Urinary bladder (tissue), 4 donors: ENCODE results near the gene FBXW7. TPM values are rescaled to one million over a fixed set of nuclear protein-coding genes. Genes with fewer than 3 reads are reported as not detected.

Source experiments
- DNase-seq: peaks from one replicate; pipeline ENCODE4 v3.0.0-alpha.2; 2015; ENCODE audit errors: extremely low spot score
- H3K27ac ChIP-seq: one replicate; pipeline ENCODE4 v1.5.1; 2013; ENCODE audit warnings: low read depth, mild to moderate bottlenecking, moderate library complexity
- H3K36me3 ChIP-seq: one replicate; pipeline ENCODE4 v1.6.1; 2013; ENCODE audit warnings: mild to moderate bottlenecking, moderate library complexity; ENCODE audit not compliant: insufficient read depth
- H3K4me1 ChIP-seq: one replicate; pipeline ENCODE4 v1.6.1; 2013; ENCODE audit warnings: mild to moderate bottlenecking, moderate library complexity; ENCODE audit not compliant: insufficient read depth
- H3K4me3 ChIP-seq: one replicate; pipeline ENCODE4 v1.5.1; 2013; ENCODE audit warnings: low read depth, low read length
- WGBS: extraction: QIAGEN DNeasy Blood & Tissue Kit; methylation state at CpG from one replicate; pipeline ENCODE4 v1.1.7; 2013; 5-methylcytosine and 5-hydroxymethylcytosine counted together
- polyA plus RNA-seq: library from polyadenylated mRNA; stranded (reverse); fragments of 200-250 nt; gene quantifications from one replicate; pipeline ENCODE4 v1.2.3, GENCODE V29; 2013
- total RNA-seq: library from RNA; depleted of rRNA; stranded (reverse); fragments of >200 nt; gene quantifications from one replicate; pipeline ENCODE4 v1.2.3, GENCODE V29; 2014
- donor health status: healthy with polysubstance abuse.
- donor health status: healthy.

Gene FBXW7
- total and polyA plus RNA-seq, 2 donors, result 7.9 to 101 TPM

DNA sequence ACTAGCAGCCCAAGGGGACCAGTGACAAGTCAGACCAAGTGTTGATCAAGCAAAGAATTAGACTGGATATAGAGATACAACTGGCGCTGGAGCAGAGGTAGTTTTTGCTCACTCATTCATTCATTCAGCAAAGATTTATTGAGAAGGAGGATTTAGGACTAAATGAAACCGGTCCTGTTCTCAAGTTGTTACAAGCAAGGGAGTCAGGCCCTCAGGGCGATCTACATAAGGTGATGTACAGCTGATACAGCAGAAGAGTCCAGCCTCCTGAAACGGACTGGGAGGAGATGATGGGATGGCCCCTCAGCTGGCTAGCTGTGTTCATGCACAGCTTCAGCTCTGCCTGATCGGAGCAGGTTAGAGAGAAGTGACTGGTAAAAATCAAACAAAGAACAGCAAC lies 242.4 kb downstream of the FBXW7 start:
- no peak for DNase-seq
- no peak overlapping the region for H3K4me3 ChIP-seq
- 93% methylated on average over 5 of the region's 5 CpGs for WGBS
- H3K27ac ChIP-seq, result no peak overlapping the region
- H3K4me1 ChIP-seq, result no peaks in the 10 kb centered on the region
- no peaks in the 10 kb centered on the region for H3K36me3 ChIP-seq

DNA sequence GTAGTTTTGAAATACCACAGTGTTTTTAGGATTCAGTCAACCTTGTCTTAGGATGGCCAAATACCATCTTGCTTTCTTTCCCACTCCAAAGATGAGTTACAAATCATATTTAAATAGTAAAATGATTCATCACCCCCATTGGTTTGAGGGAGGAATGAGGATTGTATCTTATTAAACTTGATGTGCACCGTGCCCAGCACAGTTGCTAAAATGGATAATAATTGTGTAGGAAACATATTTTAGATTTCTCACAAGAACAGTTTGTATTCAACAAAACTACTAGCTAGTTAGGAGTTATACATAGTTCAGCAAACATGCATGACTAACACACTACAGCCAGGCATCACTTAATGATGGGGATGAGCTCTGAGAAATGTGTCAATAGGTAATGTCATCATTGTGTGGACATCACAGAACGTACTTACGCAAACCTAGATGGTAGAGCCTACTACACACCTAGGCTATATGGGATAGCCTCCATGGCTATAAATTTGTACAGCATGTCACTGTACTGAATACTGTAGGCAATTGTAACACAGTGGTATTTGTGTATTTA lies 245.4 kb downstream of the FBXW7 start:
- no peaks in the 10 kb centered on the region for H3K36me3 ChIP-seq
- H3K4me1 ChIP-seq, result no peaks in the 10 kb centered on the region
- no peak overlapping the region for H3K4me3 ChIP-seq
- no peak for DNase-seq
- no peak overlapping the region for H3K27ac ChIP-seq
- WGBS, result 88% methylated on average over 3 of the region's 3 CpGs

DNA sequence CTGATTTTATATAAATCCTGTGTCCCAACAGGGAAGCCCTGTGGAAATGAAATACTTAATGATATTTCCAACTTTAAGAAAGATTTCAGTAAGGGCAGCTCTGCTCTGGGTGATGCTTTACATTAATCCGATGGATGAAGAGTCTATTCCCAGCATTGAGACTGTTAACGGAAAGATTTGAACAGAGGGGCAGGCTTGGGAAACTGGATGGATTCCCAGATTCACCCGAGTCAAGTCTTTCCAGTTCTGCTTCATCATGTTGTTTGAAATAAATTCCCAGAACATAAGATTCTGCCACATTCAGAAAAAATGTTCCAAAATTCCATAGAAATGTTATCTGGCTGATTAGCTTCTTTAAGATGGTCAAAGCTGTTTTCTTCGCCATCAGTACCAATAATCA lies 246.0 kb downstream of the FBXW7 start:
- Histone ChIP-seq H3K36me3 (no peaks in the 10 kb centered on the region), H3K4me1 (no peaks in the 10 kb centered on the region), H3K4me3 (no peak overlapping the region), H3K27ac (no peak overlapping the region)
- no peak for DNase-seq
- 36% methylated on average over 4 of the region's 4 CpGs for WGBS

DNA sequence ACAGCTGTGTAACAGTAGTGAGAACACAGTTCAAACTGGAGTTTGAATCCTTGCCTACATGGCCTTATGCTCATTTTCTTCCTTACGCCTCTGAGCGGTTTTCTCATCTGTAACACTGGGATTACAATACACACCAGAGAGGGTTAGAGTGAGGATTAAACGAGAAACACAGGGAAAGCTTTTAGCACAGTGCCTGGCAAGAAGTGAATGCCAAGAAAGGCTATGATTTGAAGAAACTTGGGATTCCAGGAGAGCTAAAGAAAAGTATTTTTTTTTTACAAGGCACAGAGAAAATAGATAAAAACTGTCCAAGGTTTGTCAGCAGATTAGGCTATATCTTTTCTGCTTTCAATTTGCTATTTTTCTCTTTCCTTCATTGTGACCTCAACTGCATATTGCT lies 246.4 kb downstream of the FBXW7 start:
- H3K27ac ChIP-seq, result no peak overlapping the region
- H3K4me3 ChIP-seq, result no peak overlapping the region
- no peak for DNase-seq
- 59% methylated on average over 3 of the region's 3 CpGs for WGBS
- no peaks in the 10 kb centered on the region for H3K4me1 ChIP-seq
- H3K36me3 ChIP-seq, result no peaks in the 10 kb centered on the region

DNA sequence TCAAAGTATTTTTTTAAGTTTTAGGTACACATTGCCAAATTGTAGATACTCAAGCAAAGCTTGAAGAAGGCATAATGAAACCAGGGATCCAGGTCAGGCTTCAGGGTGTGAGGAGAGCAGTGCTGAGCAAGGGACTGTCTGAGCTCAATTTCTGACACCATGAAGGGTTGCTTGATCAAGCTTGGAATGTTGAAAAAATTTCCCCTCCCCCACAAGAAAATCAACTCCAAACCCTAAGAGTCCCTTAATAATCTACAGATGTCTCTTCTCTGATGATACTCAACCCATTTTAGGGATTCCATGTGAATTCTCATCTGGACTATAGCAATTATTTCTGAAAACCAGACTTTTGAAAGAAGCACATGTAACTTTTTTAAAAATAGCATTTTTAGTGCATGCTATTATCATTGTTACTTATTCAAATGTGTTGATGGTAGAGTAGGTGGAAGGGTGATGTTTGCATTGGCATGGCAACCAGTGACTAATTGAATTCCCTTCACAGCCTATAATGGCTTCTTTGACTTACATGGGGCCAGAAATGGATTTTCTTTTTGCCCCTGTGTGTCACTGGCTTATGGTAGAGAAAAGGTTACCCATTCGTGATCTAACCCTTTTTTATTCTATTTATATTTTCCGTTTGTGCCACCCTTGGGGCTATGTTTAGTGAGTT lies 252.0 kb downstream of the FBXW7 start:
- Histone ChIP-seq H3K4me3 (no peak overlapping the region), H3K4me1 (no peaks in the 10 kb centered on the region), H3K36me3 (no peaks in the 10 kb centered on the region), H3K27ac (no peak overlapping the region)
- 83% methylated on average over 2 of the region's 2 CpGs for WGBS
- DNase-seq, result no peak

DNA sequence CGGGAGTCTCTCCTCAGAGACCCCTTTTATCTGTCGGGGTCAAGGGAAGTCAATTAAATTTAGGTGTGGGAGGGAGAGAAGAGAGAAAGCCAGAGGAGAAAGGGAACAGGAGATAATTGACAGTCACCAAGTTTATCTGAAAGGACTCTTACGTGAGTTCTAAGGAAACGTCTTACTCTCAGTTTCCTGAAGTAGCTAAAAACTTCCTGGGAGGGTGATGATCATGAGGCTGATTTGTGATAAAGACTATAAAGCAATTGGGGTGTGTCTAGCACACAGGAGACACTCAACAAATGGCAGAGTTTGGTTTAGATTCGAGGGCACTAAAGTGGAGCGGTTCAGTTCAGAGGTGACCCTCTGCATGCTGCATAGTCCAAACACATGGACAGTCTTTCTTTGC lies 254.1 kb downstream of the FBXW7 start:
- H3K4me1 ChIP-seq, result no peaks in the 10 kb centered on the region
- no peak for DNase-seq
- H3K27ac ChIP-seq, result no peak overlapping the region
- 74% methylated on average over 6 of the region's 6 CpGs for WGBS
- no peak overlapping the region for H3K4me3 ChIP-seq
- H3K36me3 ChIP-seq, result no peaks in the 10 kb centered on the region

DNA sequence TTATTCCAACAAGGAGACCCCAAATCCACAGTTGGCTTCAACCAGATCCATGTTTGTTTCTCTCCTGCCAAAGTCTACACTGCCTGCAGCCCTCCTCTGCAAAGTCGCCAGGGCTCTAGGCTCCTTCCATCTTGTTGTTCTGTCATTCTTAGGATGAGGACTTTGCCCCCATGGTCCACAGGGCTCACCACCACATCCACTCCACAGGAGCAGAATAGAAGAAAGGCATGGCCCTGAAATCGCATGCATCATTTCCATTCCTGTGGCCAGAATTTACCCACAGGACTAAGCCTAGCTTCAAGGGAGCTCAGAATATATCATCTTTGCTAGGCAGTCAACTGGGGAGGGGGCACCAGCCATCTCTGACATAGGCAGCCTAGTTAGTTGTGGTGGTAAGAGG lies 254.7 kb downstream of the FBXW7 start:
- no peak for DNase-seq
- WGBS, result 95% methylated on average over 2 of the region's 2 CpGs
- Histone ChIP-seq H3K27ac (no peak overlapping the region), H3K4me3 (no peak overlapping the region), H3K4me1 (no peaks in the 10 kb centered on the region), H3K36me3 (no peaks in the 10 kb centered on the region)

DNA sequence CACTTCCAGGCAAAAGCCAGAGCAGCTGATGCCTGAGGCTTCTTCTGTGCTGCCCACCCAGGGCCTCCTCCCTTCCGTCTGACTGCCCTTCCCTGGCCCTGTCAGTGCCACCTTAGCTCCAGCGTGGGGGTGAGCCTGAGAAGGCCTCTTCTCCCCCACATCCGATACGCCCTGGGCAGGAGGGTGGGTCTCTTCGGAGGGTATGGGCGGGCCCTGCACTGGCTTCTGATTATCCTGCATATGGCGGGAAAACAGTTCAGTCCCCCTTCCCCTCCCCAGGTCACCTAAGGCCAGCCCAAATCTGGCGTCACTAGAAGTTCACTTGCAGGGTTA lies 256.7 kb downstream of the FBXW7 start:
- Histone ChIP-seq H3K36me3 (no peaks in the 10 kb centered on the region), H3K4me3 (no peak overlapping the region), H3K27ac (no peak overlapping the region), H3K4me1 (no peaks in the 10 kb centered on the region)
- WGBS, result 85% methylated on average over 8 of the region's 8 CpGs
- DNase-seq, result no peak

DNA sequence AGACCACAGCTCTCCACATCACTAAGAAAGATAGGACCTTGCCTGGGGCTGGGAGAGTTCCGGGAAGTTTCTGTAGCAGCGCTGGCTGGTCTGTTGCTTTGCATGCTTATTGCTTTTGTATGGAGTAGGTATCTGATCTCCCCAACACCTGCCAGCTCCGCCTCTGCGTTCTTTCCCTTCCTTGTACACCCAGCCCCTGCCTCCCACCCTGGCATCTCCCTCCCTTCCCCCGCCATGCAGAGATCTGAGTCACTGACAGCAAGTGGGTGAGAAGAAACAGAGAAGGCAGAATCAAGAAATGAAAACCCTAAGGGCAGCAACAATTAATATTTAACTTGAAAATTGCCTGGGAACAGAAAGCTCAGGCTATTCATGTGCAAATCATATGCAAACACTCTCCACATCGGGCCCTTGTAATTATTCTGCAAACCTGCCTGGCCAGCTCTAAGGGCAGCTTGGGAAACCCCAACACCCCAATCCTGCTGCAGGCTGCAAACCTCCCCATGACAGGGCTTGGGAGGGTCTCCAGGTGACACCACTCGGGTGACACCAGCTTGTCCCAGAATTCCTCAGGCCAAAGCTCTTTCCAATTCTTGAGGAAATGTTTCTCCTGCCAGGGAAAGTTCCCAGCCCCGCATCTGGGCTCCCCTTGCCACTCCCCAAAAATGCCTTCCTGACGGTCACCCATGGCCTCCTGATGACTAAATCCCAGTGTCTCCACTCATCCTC lies 257.2 kb downstream of the FBXW7 start:
- H3K4me1 ChIP-seq, result no peaks in the 10 kb centered on the region
- DNase-seq, result peak; percentile 53
- no peak overlapping the region for H3K27ac ChIP-seq
- no peak overlapping the region for H3K4me3 ChIP-seq
- H3K36me3 ChIP-seq, result no peaks in the 10 kb centered on the region
- WGBS, result 71% methylated on average over 9 of the region's 9 CpGs

DNA sequence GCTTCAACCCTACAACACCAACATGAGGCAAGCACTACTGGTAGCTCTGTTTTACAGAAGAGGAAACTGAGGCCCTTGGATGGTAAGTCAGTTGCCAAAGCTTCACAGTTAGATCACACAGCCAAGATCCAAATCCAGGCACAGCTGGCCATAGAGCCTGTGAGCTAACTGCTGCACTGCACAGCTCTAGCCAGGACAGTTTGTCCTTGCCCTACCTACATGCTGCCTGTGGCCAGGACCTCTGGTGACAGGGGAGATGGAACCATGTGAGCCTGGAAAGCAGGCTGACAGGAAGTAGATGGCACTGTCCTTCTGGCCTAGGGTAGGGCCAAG lies 257.8 kb downstream of the FBXW7 start:
- Histone ChIP-seq H3K4me3 (no peak overlapping the region), H3K4me1 (no peaks in the 10 kb centered on the region), H3K27ac (no peak overlapping the region), H3K36me3 (no peaks in the 10 kb centered on the region)
- no peak for DNase-seq

DNA sequence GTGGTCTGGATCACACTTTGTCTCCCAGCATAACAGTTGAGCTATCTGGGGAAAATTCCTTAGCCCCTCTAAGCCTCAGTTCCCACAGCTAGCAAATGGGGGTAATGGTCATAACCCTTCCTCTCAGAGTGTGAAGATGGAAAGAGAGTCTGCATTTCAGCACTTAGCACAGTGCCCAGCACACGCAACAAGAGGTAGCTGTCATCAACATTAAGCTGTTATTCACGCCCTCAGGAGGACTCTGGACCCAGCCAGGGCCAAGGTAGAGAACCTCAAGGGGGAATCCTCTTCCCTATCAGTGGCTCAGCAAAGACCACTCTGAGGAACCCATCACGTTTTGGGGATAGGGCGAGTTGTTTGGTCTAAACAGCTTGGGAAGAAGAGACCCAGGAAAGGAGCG lies 258.6 kb downstream of the FBXW7 start:
- WGBS, result 92% methylated on average over 5 of the region's 5 CpGs
- Histone ChIP-seq H3K27ac (no peak overlapping the region), H3K4me1 (no peaks in the 10 kb centered on the region), H3K36me3 (no peaks in the 10 kb centered on the region), H3K4me3 (no peak overlapping the region)
- DNase-seq, result no peak

DNA sequence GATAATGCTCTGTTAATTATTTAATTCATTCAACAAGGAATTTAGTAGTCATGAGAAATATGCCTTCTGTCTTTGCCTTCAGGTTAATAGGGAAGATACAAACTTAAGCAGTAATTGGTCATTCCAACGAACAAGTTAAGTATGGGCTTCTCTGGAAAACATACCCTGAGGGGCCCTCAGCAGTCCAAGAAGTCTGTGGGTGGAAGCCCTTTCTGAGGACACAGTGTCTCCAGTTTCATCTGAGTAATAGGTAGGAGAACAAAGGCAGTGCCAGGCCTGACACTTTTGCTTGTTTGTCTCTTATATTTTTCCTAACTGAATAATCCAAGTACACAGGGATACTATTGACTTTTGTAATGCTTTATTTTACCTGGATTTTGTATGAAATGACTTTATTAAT lies 262.5 kb downstream of the FBXW7 start:
- no peak for DNase-seq
- 55% methylated on average over 1 of the region's 1 CpG for WGBS
- no peaks in the 10 kb centered on the region for H3K4me1 ChIP-seq

More for the DNA sequence above, 262.5 kb downstream of the FBXW7 start:
- H3K4me3 ChIP-seq, result no peak overlapping the region
- no peaks in the 10 kb centered on the region for H3K36me3 ChIP-seq
- no peak overlapping the region for H3K27ac ChIP-seq
